HUDEP-2 (cell line): ENCODE data around the gene EXOC4.

Experiments used
- DNase-seq, 76 experiments: peaks; one replicate each; lab custom pipeline; 2025; ENCODE audit not compliant: unreplicated experiment in 76 of 76; lab: John Stamatoyannopoulos, UW

The EXOC4 gene

DNA sequence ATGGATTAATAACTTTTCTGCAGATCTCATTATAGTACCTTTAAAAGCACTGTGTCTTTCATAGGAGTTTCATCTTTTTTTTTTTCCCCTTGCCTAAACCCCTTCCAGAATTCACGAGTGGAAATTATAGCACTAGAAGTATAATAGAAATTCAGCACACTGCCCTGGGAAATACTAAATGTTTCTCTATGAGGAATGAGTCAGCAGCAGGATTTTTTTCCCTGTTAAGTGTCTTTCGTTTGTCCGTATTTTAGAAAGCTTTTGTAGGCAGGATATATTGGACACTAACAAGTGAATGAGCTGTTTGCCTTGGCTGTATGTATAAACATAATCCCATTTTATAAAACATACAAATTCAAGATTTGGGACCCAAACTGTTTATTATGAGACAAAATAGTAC is 105.8 kb downstream of the EXOC4 start:
- DNase-seq, result no peak

DNA sequence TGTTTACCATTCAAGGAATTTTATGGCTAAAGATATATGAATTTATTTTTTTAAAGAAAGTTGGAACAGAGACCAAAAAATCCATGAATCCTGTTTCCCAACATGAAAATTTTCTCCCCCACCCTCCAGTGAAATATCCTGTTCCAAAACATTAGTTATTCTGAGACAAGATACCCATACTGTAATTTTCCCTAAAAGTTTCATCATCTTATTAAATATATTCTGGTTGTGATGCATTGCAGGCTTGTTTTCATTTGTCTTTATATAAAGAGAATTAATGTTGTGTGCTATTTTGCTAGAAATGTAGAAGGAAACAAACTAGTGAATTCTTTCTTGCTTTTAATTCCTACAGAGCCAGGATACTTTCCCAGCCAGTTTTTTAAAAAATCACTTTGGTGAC is 106.6 kb downstream of the EXOC4 start:
- DNase-seq, result no peak

DNA sequence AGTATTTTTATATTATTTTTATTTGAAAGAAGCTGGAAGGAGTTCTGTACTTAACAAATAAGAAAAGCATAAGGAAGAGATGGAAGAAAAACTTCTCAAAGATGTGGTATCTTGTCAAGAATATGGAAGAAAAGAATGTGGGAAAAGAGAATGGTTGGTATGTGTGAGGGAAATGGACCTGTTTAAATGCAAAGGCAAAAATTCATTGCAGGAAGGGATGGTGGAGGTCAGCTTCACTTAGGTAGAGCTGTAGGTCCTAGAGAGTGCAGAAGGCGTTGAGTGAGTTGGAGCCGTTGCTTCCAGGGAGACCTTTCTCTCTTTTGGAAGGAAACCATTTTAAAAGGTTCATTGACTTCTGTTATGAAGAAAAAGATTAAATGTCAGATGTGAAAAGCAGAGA is 107.3 kb downstream of the EXOC4 start:
- no peak for DNase-seq

DNA sequence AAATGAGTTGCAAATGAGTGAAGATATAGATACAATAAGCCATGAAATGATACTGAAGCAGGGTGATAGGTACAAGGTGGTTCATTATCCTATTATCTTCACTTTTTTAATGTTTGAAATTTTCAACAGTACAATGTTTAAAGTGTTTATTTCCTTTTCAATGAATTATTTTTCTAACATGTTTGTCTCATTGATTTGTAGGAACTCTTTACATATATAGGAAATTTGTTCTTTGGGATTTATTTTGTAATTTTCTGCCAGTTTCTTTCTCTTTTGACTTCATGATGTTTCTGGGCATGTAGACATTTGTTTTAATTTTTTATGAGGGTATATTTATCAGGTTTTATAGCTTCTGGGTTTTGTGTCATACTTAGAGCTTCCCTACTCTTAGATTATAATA is 108.9 kb downstream of the EXOC4 start:
- DNase-seq, result no peak

DNA sequence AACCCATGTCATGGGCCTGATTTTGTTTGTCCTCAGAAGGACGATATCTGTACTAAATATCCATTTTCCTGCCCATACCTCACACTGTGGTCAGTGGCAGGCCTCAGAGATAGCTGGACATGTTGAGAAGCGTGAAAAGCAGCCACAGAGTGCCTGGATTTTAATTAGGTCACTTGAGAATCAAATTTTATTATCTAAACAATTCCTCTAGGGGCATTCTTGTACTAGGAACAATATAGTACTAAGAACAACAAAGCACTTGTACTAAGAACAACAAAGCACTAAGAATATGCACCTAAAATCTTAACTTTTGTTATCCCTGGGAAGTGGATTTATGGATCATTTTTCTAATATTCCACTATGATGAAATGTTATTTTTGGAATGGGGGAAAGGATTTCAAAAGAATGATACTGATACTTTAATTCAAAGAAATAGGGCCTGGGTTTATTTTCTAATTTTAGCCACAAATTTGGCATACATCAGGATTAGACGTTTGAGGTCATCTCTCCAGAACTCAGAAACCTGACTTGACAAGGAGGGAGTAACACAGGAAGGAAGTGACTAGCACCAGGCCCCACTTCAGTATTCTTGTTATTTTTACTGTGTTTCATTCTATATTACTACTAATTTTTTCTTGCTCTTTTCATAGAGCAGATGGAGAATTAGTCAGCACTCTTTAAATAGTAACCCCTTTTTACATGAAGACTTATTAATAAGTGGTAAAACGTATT is 112.2 kb downstream of the EXOC4 start:
- DNase-seq, result no peak

DNA sequence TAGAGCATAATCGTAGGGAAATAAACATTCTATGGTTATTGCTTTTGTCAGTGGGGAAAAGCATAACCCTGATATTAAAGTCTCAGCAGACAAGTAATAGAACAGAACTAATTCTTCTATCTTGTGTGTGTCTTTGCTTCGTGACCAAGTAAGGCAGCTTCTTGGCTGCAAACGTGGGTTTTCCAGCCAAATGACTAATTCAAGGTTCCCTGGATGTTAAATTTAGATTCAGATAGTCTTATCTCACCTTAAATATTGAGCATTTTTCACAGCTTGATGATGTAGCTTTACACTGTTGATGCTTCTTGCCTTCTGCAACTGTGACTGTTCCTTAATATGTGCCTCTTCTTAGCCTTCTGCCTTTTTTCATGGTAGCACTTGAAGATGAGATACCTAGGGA is 113.0 kb downstream of the EXOC4 start:
- DNase-seq, result peak in 3 of 76 experiments; percentile 1 to 5 (median 3)

DNA sequence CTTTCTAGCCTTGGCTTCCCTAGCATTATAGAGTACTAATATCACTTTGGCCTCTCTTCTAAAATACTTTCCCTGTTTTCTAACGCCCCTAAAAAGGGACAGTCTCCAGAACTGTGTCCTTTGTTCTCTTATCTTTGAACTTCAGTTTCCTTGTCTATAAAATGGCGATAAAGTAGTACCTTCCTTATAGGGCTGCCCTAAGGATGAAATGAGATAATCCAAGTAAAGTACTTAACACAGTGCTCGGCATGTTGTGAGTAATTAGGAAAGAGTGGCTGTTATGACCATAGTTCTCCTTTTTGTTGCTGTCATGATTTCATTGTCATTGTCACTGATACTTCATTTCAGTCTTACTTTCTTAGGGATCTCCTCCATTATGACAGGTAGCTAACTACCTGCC is 114.7 kb downstream of the EXOC4 start:
- no peak for DNase-seq

DNA sequence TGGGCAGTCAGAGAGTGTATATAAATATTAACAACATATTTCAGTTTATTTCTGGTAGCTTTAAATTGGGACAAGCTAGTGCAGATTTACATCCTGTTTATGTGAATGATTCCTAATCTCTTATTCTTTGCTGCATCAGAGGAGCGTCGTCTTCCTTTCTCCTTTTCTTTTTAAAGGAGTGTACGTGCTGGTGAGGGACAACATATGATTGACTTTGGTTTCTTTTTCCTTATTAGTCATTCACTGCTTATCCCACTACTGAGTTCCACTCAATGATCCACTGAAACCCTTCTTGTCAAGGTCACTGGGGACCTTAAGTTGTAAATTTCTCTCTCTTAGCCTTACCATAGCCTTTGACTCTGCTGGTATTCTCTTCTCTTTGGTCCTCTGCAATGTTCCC is 116.3 kb downstream of the EXOC4 start:
- DNase-seq, result no peak

DNA sequence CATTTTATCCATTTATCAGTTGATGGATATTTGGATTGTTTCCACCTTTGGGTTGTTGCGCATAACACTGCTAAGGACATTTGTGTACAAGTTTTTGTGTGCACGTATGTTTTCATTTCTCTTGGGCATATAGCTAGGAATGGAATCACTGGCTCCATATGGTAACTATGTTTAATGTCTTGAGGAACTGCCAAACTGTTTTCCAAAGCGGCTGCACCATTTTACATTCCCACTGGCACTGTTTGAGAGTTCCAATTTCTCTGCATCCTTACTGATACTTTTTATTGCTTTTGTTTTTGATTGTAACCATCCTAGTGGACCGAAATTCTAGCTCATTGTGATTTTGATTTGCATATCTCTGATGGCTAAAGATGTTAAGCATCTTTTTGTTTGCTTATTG is 118.7 kb downstream of the EXOC4 start:
- no peak for DNase-seq

DNA sequence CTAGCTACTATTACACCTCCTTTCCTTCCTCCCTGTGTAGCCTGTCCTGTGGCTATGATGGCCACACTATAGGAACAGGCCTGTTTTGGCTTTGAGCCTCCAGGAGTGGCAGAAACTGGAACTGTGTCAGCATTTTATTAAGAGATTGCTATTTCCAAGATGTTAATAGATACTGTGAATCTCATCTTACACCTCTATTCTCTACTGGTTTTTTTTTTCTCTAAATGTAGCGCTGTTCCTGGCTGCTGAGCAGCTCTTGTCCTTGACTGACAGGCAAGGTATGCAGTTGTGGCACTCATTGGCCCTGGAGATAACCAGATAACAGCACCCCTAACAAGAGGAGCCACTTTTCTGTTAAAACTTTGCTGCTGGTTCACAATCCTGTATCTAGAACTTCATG is 119.5 kb downstream of the EXOC4 start:
- no peak for DNase-seq

DNA sequence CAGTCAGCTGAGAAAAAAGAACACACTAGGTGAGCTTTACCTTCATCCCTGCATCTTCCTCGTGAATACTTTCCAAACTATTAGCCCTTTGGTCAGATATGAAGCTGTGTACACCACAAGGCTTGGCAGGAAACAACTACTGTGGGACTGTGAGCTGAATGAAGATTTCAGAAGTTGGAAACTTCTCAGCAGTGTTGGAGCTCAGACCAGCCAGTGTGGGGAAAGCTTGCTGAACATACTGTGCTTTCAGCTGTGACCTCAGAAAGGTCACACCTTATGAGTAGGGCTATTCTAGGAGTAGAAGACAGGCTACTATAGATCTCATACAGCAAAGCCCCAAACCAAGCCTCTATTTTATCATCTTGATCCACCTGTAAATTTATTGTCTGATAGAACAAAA is 123.6 kb downstream of the EXOC4 start:
- no peak for DNase-seq

DNA sequence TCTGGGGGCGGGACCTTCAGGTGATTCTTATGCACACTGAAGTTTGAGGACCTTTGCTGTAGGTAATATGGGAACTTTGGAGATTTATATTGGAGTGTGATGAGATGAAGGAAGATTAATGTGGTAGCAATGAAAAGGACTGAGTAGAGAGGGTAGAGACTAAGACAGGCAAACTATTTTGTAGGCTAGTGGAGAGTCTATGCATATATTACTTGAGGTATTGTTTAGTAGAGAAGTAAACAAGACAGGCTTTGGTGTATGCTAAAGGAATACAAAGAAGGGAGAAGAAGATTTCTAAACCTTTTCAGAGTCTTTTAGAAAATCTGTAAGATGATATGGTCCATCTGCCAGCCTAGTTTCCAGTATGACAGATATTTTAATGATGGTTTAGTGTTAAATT is 129.1 kb downstream of the EXOC4 start:
- no peak for DNase-seq

DNA sequence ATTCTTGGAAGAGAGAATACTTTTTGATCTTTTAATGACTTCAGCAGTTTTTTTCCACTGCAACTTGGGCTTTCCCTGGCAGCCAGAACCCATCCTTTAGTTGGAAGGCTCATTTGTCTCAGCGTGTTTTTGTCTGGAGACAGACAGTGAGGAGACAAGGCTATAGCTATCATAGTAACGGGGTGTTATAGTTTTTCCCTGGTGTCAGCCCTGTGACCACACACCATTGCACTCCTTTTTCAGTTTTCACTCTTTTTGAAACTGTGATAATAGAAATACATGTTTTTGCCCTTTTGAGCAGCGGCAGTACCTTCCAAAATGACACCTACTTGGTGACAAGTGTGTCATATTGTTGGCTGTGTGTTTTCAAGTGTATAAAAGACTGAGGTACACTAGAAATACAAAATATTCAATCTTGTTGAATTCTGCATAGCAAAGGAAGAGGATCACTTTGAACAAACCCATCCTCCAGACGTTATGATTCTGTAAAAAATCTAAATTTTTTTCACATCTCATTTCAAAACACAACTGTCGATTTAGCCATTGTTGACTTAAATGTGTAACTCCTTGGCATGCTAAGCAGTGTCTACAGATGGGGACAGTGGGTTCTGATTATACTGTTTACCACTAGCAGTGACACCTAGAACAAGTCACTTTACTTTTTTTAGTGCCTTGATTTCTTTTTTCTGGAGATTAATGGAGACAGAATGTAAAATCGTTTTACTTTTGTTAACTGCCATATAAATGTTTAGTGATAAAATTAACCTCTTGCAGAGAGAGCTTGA is 130.1 kb downstream of the EXOC4 start:
- DNase-seq, result no peak

DNA sequence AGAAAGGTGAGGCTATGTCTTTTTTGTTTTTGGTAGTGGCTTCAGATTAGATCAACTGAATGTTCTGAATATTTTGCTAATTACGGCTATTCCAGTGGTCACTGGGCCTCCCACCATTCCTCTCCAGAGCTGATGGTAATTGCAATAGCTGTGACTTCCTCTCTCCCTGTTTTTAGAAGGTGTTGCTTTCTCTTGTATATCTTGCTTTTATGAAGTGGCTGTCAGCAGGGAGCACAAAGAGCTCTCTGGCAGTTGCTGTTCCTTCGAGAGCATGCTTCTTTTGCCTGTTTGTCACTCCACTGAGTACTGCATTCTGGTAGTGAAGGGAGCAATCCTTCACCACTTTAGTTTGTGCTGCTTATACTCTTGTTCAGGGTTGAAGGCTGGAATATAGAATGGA is 133.3 kb downstream of the EXOC4 start:
- no peak for DNase-seq

DNA sequence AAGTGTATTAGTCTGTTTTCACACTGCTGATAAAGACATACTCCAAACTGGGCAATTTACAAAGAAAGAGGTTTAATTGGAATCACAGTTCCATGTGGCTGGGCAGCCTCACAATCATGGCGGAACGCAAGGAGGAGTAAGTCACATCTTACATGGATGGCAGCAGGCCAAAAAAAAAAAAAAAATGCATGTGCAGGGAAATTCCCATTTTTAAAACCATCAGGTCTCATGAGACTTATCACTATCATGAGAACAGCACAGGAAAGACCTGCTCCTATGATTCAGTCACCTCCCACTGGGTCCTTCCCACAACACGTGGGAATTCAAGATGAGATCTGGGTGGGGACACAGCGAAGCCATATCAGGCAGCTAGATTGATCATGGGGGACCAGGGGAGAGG is 136.8 kb downstream of the EXOC4 start:
- DNase-seq, result no peak

DNA sequence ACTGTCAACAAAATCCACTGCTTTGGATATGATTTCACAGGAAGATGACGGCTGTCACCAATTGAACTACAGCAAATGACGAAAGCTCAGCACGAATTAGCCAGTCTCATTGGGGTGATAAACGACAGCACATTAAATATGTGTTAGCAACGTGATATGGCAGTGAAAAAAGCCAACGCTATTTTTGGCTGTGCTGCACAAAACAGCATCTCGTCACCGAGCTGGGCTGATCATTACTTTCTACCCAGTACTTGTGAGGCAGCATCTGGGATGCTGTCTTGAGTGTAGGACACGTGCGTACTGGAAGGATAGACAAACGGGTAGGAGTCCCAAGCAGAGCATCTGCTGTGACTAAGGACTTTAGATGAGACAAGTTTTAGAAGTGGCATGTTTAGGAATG is 138.3 kb downstream of the EXOC4 start:
- no peak for DNase-seq

DNA sequence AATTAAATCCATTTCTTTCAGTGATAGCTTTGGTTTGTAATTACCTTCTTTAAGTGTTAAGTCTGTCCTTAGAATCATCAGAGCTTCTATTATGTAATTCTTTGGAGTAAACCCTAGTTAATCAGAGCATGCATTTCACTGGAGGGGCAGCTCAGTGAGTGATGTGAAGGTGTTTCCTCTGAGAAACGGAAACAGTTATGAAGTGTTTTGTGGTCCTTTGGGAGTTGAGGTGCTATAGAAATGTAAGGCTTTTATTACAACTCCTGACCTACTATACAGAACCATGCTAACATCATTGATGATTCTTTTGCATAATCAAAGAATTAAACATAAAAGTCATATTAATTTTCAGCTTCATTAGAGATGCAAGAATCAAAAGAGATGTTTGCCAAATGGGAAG is 141.5 kb downstream of the EXOC4 start:
- DNase-seq, result no peak

DNA sequence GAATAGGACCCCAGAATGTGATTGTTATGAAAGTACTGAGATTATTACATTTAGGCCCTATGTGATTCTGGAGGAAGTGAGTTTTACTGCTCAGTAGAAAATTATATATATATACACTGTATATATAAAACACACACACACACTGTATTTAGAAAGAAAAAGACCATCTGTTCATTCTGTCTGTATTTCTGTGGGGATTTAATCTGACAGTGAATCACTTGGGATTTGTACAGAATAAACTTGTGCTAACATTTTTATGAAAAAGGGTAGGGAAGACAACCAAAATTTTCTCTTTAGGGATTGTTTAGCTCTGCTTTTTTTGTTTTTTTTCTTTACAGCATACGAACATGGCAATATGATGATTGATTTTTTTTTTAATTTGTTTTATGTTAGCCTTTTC is 142.7 kb downstream of the EXOC4 start:
- no peak for DNase-seq

DNA sequence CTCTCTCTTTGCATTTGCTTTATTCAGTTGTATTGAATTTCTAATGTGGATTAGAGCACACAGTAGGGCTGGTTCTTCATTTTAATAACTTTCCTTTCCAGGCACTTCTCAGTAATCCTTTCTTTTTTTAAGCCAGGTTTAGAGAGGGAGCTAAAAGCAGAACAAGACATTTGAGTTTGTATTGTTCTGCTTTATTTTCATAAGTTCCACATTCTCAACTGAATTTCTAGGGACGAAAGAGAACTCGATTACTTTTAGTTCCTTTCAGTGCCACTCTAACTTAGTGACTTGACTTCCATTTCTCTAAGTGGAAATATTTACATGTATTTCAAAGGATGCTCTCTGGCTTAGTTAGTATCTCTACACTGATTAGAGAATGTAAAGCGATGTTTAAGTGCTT is 145.6 kb downstream of the EXOC4 start:
- DNase-seq, result no peak

DNA sequence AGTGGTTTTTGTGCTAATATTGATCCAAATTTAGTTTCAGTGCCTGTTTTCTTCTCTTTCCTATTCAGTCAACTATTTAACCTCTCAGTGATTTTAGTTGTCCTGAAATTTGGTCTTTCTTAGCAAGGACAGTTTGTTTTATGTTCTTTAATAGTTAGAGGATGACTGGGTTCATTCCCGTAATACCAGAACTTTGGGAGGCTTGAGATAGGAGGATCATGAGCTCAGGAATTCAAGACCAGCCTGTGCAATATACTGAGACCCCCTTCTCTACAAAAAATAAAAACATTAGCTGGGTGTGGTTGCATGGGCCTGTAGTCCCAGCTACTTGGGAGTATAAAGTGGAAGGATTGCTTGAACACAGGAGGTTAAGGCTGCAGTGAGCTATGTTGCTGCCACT is 148.3 kb downstream of the EXOC4 start:
- DNase-seq, result no peak

DNA sequence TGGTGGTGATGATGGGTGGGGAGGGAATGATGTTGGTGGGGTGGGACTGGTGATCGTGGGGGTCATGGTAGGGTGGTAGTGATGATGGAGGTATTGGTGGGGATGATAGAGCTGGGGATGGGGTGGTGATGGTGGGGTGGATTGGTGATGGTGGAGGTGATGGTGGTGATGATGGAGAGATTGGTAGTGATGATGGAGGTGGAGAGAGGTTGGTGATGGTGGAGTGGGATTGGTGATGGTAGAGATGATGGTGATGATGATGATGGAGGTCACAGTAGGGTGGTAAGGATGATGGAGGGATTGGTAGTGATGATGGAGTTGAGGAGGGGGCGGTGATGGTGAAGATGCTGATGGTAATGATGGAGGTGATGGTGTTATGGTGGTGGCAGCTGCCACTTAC is 155.3 kb downstream of the EXOC4 start:
- DNase-seq, result no peak

DNA sequence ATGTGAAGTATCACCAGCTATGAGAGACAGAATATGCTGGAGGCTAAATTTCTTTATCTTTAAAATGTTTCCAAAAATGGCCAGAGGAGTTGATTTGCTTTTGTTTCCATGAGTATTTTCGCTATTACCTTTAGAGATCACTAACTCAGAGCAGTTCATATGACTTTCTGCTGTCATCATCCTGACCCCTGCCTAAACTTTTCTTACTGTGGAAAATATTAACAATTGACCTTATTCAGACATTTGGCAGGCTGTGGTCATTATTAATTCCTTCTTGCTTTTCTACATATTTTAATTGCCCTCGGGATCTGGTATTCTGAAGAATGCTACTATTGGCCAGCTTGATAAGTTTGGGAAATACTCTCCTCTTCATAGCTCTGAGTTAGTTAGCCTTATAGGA is 156.5 kb downstream of the EXOC4 start:
- no peak for DNase-seq
